H1 (cell line): ENCODE measurements around the gene RAG2. TPM values are rescaled to one million over a fixed set of nuclear protein-coding genes. Genes with fewer than 3 reads are reported as not detected.
"Not testable (repeated sequence)": the region's sequence is repeated elsewhere in the genome, so short reads cannot be mapped to it uniquely, and the experiment has no call there.

ENCODE experiments used
- CTCF ChIA-PET: fragments of 300-600 bp; sonication (Branson Sonifier 250); formaldehyde crosslinking; loops from one replicate; lab custom pipeline; 2021; ENCODE audit not compliant: partially characterized antibody; lab: Charles Lee
- POLR2A ChIA-PET: fragments of 300-600 bp; sonication (Branson Sonifier 250); formaldehyde crosslinking; loops from one replicate; lab custom pipeline; 2021; ENCODE audit warnings: inconsistent platforms; ENCODE audit not compliant: partially characterized antibody; lab: Charles Lee
- DNase-seq, 2 experiments: peaks; one replicate each; pipeline versions ENCODE4 v3.0.0 to v3.0.0-alpha.2; 2010 to 2022; ENCODE audit warnings: low spot score in 2 of 2, low read depth in 1 of 2, mixed read lengths in 1 of 2
- FAIRE-seq: peaks from 2 replicates; lab custom pipeline; 2011; peaks lifted over from hg19 to GRCh38; lab: Jason Lieb, UNC
- H2AFZ ChIP-seq: 2 replicates; pipeline ENCODE4 v1.8.1; 2012; ENCODE audit warnings: low read length, inconsistent platforms
- H2AK5ac ChIP-seq: 2 replicates; pipeline ENCODE4 v1.6.1; 2013; ENCODE audit warnings: low read depth, low read length
- H2BK120ac ChIP-seq: replicated peaks from 2 replicates; pipeline ENCODE3; 2013; ENCODE audit warnings: low read depth, low read length, inconsistent platforms
- H2BK12ac ChIP-seq: 2 replicates; pipeline ENCODE4 v1.6.1; 2013; ENCODE audit warnings: low read depth, low read length
- H2BK15ac ChIP-seq: 2 replicates; pipeline ENCODE4 v1.6.1; 2013; ENCODE audit warnings: low read length
- H2BK20ac ChIP-seq: 2 replicates; pipeline ENCODE4 v1.6.1; 2013; ENCODE audit warnings: low read length
- H2BK5ac ChIP-seq: 2 replicates; pipeline ENCODE4 v1.6.1; 2013; ENCODE audit warnings: low read depth, low read length
- H3K14ac ChIP-seq: 2 replicates; pipeline ENCODE4 v1.6.1; 2013; ENCODE audit warnings: inconsistent platforms; ENCODE audit not compliant: insufficient read length
- H3K18ac ChIP-seq: 2 replicates; pipeline ENCODE4 v1.6.1; 2013; ENCODE audit warnings: low read length; ENCODE audit errors: extremely low read depth
- H3K23ac ChIP-seq: 2 replicates; pipeline ENCODE4 v1.6.1; 2013; ENCODE audit warnings: inconsistent platforms; ENCODE audit not compliant: insufficient read length
- H3K23me2 ChIP-seq: 2 replicates; pipeline ENCODE4 v1.6.1; 2013; ENCODE audit warnings: low read depth, low read length
- H3K27ac ChIP-seq: 2 replicates; pipeline ENCODE4 v1.6.1; 2011; ENCODE audit warnings: low read depth, low read length, inconsistent platforms
- H3K27me3 ChIP-seq, 4 experiments: replicated peaks in 1 of 4; 1 replicate in 1 of 4; 2 replicates in 3 of 4; pipeline versions ENCODE4 v1.6.1 to v1.8.1; 2011 to 2013; ENCODE audit warnings: low read length in 3 of 4, mild to moderate bottlenecking in 3 of 4, inconsistent platforms in 2 of 4, mixed read lengths in 2 of 4, moderate library complexity in 1 of 4; ENCODE audit not compliant: control insufficient read depth in 3 of 4, insufficient read depth in 3 of 4; ENCODE audit errors: extremely low read depth in 1 of 4
- H3K36me3 ChIP-seq, 4 experiments: 2 replicates each; pipeline versions ENCODE4 v1.6.1 to v1.8.1; 2011 to 2013; ENCODE audit warnings: mild to moderate bottlenecking in 4 of 4, low read length in 3 of 4, moderate library complexity in 2 of 4, control low read depth in 1 of 4, inconsistent platforms in 1 of 4; ENCODE audit not compliant: insufficient read depth in 4 of 4, control insufficient read depth in 2 of 4
- H3K4ac ChIP-seq: replicated peaks from 2 replicates; pipeline ENCODE3; 2013; ENCODE audit warnings: low read length, low read depth, mixed read lengths, inconsistent platforms; ENCODE audit not compliant: insufficient read length
- H3K4me1 ChIP-seq, 4 experiments: replicated peaks in 1 of 4; 1 replicate in 1 of 4; 2 replicates in 3 of 4; pipeline versions ENCODE4 v1.6.1 to v1.8.1; 2011 to 2013; ENCODE audit warnings: low read length in 3 of 4, inconsistent platforms in 2 of 4, mixed read lengths in 1 of 4; ENCODE audit not compliant: insufficient read depth in 4 of 4, control insufficient read depth in 3 of 4
- H3K4me2 ChIP-seq, 2 experiments: 2 replicates each; pipeline versions ENCODE4 v1.6.1 to v1.8.1; 2011 to 2013; ENCODE audit warnings: low read depth in 2 of 2, low read length in 2 of 2, control low read depth in 1 of 2, inconsistent platforms in 1 of 2, mild to moderate bottlenecking in 1 of 2; ENCODE audit not compliant: insufficient read depth in 1 of 2
- H3K4me3 ChIP-seq, 4 experiments: fragments of 200-600, 300-600 bp in 1 of 4; sonication (generic), shearing (Covaris generic), sonication (Bioruptor Twin) in 1 of 4; 2 replicates each; pipeline versions ENCODE4 v1.5.1 to v1.8.1; 2011 to 2016; ENCODE audit warnings: low read length in 4 of 4, low read depth in 3 of 4, control low read depth in 2 of 4, inconsistent platforms in 2 of 4, mild to moderate bottlenecking in 2 of 4, mixed read lengths in 1 of 4, moderate library complexity in 1 of 4; ENCODE audit not compliant: insufficient read depth in 2 of 4; ENCODE audit errors: extremely low read depth in 1 of 4
- H3K56ac ChIP-seq: replicated peaks from 2 replicates; pipeline ENCODE3; 2013; ENCODE audit warnings: low read depth, mild to moderate bottlenecking, mixed read lengths, low read length, inconsistent platforms; ENCODE audit not compliant: insufficient read length
- H3K79me1 ChIP-seq: 2 replicates; pipeline ENCODE4 v1.6.1; 2013; ENCODE audit warnings: low read depth, low read length, control low read depth
- H3K79me2 ChIP-seq, 2 experiments: 2 replicates each; pipeline versions ENCODE4 v1.6.1 to v1.8.1; 2012 to 2013; ENCODE audit warnings: low read length in 2 of 2, mild to moderate bottlenecking in 2 of 2, inconsistent platforms in 1 of 2; ENCODE audit not compliant: insufficient read depth in 2 of 2, control insufficient read depth in 1 of 2
- H3K9ac ChIP-seq, 4 experiments: replicated peaks in 1 of 4; 1 replicate in 1 of 4; 2 replicates in 3 of 4; pipeline versions ENCODE4 v1.6.1 to v1.8.1; 2011 to 2013; ENCODE audit warnings: low read depth in 3 of 4, low read length in 3 of 4, control low read depth in 2 of 4, mild to moderate bottlenecking in 2 of 4, moderate library complexity in 2 of 4, inconsistent platforms in 1 of 4; ENCODE audit errors: extremely low read depth in 1 of 4
- H3K9me3 ChIP-seq, 2 experiments: 2 replicates each; pipeline versions ENCODE4 v1.6.1 to v1.8.1; 2012 to 2013; ENCODE audit warnings: mild to moderate bottlenecking in 2 of 2, moderate library complexity in 2 of 2, control low read depth in 1 of 2, inconsistent platforms in 1 of 2, low read depth in 1 of 2, low read length in 1 of 2, mixed read lengths in 1 of 2; ENCODE audit not compliant: insufficient read depth in 2 of 2
- H4K20me1 ChIP-seq, 2 experiments: replicated peaks in 1 of 2; 2 replicates each; pipeline versions ENCODE3 to v1.8.1; 2011 to 2013; ENCODE audit warnings: inconsistent platforms in 2 of 2, low read length in 2 of 2, mild to moderate bottlenecking in 1 of 2; ENCODE audit not compliant: insufficient read depth in 2 of 2, control insufficient read depth in 1 of 2
- H4K5ac ChIP-seq: 2 replicates; pipeline ENCODE4 v1.6.1; 2013; ENCODE audit warnings: low read length, low read depth, mixed read lengths, inconsistent platforms; ENCODE audit not compliant: insufficient read length
- H4K8ac ChIP-seq: 2 replicates; pipeline ENCODE4 v1.8.0; 2013; ENCODE audit warnings: mild to moderate bottlenecking, moderate library complexity, low read length, inconsistent platforms; ENCODE audit not compliant: insufficient read depth; ENCODE audit errors: extremely low read depth
- H4K91ac ChIP-seq: replicated peaks from 2 replicates; pipeline ENCODE3; 2013; ENCODE audit warnings: low read length, mixed read lengths, inconsistent platforms; ENCODE audit not compliant: insufficient read length
- YY1 ChIP-seq: IDR thresholded peaks from 2 replicates; pipeline ENCODE4 v1.6.1; 2011; ENCODE audit warnings: low read depth, mild to moderate bottlenecking, low read length
- WGBS, 2 experiments: shearing (Covaris generic) in 1 of 2; methylation state at CpG; one replicate each; pipeline versions ENCODE4 v1.1.6 to v1.1.7; 2013 to 2015; ENCODE audit warnings: low lambda C conversion rate in 2 of 2, mixed read lengths in 2 of 2, inconsistent platforms in 1 of 2, low coverage in 1 of 2, missing lambda C conversion rate in 1 of 2; ENCODE audit not compliant: insufficient replicate concordance in 2 of 2, insufficient coverage in 1 of 2, insufficient read length in 1 of 2; ENCODE audit errors: extremely low coverage in 1 of 2, missing lambda C conversion rate in 1 of 2; 5-methylcytosine and 5-hydroxymethylcytosine counted together
- polyA plus RNA-seq, 7 experiments: library from polyadenylated mRNA; depleted of rRNA in 3 of 7; stranded (reverse) in 5 of 7; unstranded in 2 of 7; fragments of >200 nt in 5 of 7; fragments of 200-250 nt in 2 of 7; gene quantifications; 1 replicate in 5 of 7; 2 replicates in 1 of 7; 4 replicates in 1 of 7; pipeline versions ENCODE4 v1.2.1 to v1.2.3, GENCODE V29; 2011 to 2013; ENCODE audit warnings: missing spikeins in 2 of 7, mixed read lengths in 2 of 7
- total RNA-seq: library from RNA; stranded (reverse); fragmentation: NEBNext Ultra II Directional; extraction: Animal tissue kit (Norgen Biotek cat#: 25700); gene quantifications from 2 replicates; pipeline ENCODE4 v1.2.1, GENCODE V29; 2021

Gene RAG2
- total and polyA plus RNA-seq, 2 of the 8 experiments (the other 6 are each of a cell fraction or from before 2014, with no cell fraction given): not detected

GRCh38 chr11:36557390-36557789, 40.6 kb downstream of the RAG2 start:
- WGBS, 2 experiments: 98% methylated on average over 7 of the region's 17 CpGs; no CpG with 5 or more reads in 1 of the 2 experiments
- H3K27ac ChIP-seq, H4K5ac ChIP-seq, H3K56ac ChIP-seq, H3K14ac ChIP-seq, H2BK12ac ChIP-seq, H4K20me1 ChIP-seq, H3K79me2 ChIP-seq, POLR2A ChIA-PET, H3K23ac ChIP-seq, CTCF ChIA-PET, H3K4ac ChIP-seq, DNase-seq, H3K36me3 ChIP-seq, H3K9me3 ChIP-seq, H4K8ac ChIP-seq, H3K27me3 ChIP-seq, H3K4me1 ChIP-seq, H3K18ac ChIP-seq, H3K23me2 ChIP-seq, H2BK120ac ChIP-seq, H2BK5ac ChIP-seq, H2AK5ac ChIP-seq, FAIRE-seq, H3K79me1 ChIP-seq, H3K9ac ChIP-seq, H4K91ac ChIP-seq, H2BK20ac ChIP-seq, H2AFZ ChIP-seq, H2BK15ac ChIP-seq, H3K4me2 ChIP-seq: not testable (repeated sequence)
- H3K4me3 ChIP-seq: peak overlapping the region in 1 of 4 experiments; percentile 18; a peak in 1 of 8 replicates
- 0 out of 2 replicates have a peak, but pooled peaks have one; percentile 32 for TF ChIP-seq YY1
